ENCODE measurements around the gene KLK5.
A peak's percentile ranks its signal among the peaks of the same experiment; 100 is the strongest.
"Not testable (repeated sequence)": the region's sequence is repeated elsewhere in the genome, so short reads cannot be mapped to it uniquely, and the experiment has no call there.

KLK5 gene

DNA sequence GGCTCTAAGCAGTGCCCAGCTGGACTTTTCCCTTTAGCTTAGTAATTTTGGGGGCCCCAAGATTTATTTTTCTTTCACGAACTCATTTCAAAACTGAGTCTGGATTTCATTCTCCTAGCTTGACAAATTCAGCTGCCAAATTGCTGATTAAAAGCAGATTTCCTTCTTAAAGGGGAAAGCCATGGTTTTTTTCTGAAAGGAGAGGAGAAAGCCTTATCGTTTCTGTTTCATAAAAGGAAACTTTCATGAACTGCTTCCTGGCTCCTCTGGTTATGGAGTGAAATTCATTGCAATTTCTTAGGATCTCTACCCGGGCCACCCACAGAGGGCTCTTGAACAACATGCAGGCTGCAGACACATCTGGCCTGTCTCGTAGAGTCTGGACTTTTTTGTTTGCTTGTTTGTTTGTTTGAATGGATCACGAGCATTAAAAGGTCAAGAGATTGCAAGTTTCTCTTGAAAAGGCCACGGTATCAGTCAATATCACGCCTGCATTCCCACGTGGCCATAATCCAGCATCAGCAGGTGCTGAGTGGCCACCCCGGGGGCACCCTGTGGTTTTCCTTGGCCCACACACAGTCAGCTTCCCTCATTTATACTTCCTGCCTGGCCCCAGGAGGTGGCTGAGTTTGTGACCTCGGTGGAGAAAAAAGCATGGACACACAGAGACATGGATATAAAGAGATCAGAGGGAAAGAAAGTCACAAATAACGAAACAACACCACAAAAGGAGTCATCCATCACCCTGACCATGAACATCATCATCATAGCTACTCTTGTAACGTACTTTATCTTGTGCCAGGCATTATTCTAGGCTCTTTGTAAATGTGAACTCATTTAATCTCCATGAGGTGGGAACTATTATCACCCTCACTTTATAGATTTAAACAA lies 31.2 kb downstream of the KLK5 start:
- DNase-seq, result no peak

DNA sequence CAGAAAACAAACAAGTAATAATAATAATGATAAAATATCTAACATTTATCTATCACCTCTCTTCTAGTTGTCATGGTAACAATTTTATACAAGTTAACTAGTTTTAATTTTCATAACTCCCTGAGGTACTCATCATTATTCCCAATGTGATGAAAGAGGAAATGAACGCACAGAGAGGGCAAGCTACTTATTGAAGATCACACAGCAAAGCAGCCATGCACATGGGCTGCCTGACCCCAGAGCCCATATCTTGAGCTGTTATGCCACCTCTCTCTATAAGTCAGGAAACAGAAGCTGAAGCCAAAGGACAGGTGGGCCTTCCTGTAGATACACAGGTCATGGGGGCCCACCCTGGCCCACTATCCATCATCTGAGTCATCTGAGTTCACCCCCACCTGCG lies 36.8 kb downstream of the KLK5 start:
- DNase-seq, result no peak

DNA sequence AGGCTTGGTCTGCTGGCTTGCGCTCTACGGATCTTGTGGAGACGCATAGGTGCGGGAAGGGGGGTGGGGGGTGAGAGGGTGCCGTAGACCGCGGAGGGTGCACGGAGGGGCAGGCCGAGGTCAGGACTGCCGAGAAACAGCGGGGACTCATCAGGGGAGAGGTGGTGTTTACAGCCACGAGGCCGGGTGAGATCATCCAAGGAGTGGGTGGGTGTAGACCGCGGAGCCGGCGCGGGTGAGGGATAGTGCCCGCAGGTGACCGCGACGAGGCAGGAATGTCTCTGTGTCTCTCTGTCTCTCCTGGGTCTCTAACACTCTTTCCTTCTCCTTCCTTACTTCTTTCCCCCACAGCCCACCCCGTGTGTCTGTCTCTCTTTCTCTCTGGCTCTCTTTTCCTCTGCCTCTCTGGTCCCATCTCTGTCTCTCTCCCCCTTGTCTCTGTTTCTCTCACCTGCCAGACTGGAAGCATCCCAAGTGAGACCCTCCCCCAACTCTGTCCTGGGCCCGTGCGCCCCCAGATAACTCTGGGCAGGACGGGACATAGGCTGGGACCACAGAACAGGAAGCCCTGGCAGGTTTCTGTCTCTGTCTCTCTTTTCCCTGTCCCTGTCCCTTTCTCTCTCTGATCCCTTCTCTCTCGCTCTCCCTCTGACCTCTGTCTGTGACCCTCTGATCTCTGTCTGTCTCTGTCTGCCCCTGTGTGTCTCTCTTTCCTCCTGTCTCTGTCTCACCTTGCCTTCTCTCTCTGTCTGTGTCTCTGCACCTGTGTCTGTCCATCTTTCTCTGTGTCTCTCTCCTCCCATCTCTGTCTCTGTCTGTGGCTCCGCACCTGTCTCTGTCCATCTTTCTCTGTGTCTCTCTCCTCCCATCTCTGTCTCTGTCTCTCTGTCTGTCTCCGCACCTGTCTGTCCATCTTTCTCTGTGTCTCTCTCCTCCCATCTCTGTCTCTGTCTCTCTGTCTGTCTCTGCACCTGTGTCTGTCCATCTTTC lies 39.8 kb downstream of the KLK5 start:
- DNase-seq, result no peak

DNA sequence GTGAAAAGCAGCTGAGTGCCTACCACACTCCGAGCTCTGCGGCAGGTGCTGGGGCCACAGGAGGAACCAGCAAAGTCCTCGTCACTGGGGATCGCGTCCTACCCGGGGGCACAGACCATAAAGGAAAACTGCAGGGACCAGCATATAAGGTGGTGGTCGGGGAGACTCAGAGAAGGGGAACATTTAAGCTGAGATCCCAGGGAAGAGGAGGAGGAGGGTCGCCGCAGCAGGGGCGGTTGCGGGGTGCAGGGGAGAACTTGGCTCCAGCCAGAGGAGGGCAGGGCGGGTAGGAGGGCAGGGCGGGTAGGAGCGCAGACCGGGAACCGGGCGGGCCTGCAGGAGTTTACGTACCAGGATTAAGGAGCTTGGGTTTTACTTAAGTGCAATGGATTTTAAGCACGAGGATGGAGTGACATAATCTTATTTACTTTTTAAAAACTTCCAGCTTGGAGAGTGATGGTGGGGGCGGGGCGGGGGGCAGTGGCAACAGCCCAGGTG lies 40.7 kb downstream of the KLK5 start:
- DNase-seq, result no peak

DNA sequence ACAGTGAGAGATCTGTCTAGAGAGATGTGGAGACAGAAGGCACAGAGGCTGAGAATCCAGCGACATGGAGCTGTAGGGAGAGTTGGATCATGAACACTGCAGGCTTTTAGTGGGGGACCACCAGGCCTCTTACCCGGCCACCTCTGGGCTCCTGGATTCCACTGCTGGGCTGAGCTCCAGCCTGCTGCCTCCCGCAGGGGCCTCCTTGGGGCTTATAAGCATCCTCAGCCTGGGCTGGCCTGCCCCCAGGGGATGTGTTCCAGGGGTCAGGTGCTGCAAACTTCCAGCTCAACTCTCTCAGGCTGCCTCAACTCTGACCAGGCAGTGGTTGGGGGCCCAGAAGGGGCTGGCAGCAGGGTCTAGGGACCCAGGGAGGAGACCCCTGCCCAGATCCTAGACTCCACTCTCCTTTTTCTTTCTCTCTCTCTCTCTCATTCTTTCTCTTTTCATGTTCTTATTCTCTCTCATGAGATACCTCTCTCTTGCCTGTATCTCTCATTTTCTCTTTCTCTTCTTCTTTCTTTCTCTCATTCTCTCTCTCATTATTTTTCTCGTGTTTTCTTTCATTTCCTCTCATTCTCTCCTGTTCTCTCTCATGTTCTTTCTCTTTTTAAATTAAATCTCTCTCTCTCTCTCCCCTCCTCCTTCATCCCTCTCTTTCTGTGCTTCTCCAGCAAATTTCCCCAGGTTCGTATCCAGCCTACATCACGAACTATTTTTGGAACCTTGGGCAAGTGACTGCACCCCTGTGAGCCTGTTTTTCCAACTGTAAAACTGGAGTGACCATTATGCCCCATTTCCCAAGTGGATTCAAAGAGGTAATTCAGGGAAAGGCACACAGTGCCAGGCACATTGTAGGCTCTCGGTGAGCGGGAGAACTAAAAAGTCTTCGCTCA lies 41.4 kb downstream of the KLK5 start, which contains the start of gene KLK4:
Gene KLK4, minus strand, starts transcription at position 190 of the 896 bp plus-strand sequence. CDS start 657 bp downstream, outside the sequence.
- no peak for DNase-seq

DNA sequence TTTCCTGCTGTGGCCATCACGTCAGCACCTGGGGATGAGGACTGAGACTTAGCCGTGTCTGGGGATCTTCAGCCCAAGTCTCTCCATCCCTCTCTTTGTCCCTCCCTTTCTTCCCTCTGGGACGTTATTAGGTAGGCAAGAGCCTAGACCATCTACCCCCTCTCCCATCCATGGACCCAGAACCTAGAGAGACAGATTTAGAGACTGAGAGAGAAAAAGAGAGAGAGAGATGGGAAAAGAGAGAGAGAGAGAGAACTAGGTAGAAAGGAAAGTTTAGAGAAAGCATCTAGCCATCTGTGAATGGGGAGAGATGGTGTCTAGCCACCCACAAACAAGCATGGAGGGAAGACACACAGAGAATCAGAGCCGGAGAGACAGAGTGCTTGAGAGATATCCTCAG lies 42.1 kb downstream of the KLK5 start:
- DNase-seq, result no peak

DNA sequence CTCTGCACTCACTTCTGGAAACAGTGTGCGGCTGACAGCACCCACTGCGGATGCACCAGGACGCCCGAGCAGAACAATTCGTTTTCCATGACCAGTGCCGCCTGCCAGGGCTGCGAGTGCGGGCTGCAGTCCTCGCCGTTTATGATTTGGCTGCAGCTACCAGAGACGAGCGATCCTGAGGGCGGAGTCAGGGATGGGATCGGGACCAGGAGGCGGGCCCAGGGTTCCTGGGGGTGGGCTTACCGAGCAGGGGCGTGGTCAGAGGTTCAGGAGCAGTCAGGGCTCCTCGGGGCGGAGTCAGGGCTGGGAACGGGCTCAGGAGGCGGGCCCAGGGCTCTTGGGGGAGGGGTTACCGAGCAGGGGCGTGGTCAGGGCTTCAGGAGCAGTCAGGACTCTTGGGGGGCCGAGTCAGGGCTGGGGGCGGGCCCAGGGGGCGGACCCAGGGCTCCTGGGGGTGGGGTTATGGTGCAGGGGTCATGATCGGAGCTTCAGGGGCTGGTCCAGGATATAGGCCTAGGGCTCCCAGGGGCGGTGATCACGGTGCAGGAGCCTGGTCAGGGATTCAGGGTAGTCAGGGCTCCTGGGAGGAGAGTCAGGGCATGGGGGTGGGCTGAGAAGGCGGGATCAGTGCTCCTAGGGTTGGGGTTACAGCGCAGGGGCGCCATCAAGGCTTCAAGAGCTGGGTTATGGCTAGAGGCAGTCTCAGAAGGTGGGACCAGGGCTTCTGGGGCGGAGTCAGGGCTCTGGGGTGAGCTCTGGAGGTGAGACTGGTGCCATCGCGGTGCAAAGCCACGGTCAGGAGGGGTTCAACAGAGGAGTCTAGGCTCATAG lies 43.4 kb downstream of the KLK5 start:
- no peak for DNase-seq

DNA sequence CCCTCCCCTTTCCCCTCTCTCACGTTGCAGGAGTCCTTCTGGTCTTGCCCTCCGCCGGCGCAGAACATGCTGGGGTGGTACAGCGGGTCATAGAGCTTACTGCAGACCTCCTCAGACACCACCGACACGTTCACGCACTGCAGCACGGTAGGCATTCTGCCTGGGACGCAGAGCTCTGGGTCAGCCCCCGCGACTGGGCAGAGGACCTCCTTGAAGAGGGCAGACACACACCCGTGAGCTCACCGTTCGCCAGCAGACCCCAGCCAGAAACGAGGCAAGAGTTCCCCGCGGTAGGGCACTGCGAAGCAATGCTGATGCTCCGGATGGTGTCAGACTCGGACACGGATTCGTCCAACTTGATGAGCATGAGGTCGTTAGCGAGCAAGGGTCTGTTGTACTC lies 44.5 kb downstream of the KLK5 start:
- DNase-seq, result no peak

DNA sequence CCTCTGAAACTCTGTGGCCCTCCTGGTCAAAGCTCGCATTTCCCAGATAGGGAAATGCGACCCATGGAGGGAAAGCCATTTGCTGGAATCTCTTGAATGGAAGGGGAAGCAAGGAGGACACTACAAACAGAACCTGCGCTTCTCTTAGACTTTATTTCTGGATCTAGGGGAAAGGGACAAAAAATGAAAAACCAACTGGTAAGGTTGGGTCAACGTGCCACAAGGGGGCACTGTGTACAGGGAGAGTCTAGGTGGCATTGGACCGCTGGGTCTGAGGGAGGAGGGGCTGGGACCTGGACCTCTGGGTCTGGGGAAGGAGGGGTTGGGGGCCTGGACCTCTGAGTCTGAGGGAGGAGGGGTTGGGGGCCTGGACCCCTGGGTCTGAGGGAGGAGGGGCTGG lies 46.6 kb downstream of the KLK5 start:
- DNase-seq, result no peak

DNA sequence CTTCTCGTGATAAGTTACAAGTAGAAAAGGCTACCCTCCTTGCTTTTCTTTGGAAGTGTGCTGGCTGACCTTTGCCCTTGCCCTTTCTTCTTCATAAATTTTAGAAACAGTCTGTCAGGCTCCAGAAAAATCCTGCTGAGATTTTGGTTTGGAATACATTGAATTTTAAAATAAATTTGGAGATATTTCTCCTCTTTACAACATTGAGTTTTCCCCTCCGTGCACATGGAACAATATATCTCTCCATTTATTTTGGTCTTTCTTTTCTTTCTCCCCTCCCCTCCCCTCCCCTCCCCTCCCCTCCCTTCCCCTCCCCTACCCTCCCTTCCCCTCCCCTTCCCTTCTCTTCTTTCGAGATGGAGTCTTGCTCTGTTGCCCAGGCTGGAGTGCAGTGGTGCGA lies 50.2 kb downstream of the KLK5 start:
- DNase-seq, result no peak

DNA sequence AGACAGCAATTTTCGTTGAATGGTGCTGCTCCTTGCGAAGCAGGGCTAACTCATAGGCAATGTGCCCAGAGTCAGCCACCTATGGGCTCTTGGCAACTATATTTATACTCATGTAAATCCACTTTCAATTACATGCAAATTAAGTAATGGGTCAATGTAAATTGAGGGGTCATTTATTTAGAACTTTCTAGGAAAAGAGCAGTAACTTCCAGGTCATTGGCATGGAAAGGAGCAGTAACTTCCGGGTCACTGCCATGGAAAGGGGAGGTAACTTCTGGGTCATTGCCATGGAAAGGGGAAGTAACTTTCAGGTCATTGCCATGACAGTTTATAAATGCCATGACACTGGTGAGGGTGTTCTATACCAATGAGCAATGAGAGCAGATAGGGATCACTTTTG lies 53.3 kb downstream of the KLK5 start:
- DNase-seq, result no peak

DNA sequence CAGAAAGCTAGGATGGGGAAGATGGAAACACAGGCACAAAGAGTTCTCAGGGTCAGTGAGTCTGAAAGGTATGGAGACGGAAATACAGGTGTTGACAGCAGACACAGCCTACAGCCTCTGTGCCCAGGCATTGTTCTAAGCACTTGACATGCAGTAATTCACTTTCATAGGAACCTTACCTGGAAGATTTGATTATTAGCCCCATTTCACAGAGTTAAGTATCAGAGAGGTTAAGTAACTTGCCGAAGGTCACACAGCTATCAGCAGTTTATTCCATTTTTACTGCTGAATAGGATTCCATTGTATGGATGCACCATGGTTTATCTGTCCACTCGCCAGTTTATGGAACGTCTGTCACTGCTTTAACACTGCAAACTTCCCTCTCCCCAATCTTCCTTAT lies 54.8 kb downstream of the KLK5 start:
- no peak for DNase-seq

DNA sequence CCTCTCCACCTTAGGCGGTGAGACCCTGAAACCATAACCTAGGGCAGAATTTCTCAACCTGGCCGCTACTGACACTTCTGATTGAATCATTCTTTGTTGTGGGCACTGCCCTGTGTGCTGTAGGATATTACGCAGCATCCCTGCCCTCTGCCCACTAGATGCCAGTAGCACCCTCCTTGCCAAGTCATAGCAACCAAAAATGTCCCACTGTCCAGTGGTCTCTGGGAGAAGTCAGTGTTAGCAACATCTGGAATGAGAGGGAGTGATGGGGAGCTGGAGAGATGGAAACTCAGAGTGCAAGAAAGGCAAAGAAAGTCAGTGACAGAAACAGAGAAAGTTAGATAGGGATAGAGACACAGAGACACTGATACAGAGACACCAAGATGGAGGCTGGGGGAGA lies 55.2 kb downstream of the KLK5 start:
- DNase-seq, result no peak

DNA sequence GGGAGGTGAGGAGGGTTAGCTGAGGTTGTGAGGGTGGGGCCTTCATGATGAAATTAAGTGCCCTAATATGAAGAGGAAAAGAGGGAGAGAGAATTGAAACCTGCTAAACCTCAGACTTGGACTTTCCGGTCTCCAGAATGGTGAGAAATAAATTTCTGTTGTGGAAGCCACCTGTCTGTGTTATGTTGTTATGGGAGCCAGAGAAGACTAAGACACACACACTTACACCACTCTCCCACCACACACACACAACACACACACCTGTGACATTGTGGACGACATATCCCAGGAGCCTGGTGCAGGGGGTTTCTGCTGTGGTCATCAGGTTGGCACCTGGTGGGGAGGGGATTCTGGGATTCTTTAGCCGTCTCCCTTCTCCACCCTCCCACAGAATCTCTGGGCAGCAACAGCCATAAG lies 55.6 kb downstream of the KLK5 start:
- DNase-seq, result no peak

DNA sequence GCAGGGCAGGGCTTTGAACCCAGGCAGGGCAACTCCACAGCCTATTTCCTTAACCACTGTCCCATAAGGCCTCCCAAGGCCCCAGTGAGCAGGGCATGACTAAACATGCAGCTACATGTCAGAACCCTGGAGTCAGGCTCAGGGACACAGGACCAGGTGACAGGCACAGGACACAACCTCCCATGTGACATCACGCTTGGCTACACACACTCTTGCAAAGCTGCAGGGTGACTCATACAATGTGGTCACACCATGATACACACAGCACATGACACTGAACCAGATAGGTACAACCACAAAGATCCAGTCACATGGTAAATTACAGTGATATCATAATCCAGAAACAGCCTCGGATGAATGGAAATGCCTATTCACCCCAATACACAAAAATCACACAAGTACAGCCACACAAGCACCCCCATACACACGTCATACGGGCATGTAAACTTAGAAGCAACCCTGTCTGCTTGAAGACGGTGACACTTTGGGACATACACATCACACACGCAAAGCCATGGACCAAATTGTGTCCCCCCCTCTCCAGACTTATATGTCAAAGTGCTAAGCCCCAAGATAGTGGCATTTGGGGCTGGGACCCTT lies 56.1 kb downstream of the KLK5 start:
- DNase-seq, result peak; percentile 75

DNA sequence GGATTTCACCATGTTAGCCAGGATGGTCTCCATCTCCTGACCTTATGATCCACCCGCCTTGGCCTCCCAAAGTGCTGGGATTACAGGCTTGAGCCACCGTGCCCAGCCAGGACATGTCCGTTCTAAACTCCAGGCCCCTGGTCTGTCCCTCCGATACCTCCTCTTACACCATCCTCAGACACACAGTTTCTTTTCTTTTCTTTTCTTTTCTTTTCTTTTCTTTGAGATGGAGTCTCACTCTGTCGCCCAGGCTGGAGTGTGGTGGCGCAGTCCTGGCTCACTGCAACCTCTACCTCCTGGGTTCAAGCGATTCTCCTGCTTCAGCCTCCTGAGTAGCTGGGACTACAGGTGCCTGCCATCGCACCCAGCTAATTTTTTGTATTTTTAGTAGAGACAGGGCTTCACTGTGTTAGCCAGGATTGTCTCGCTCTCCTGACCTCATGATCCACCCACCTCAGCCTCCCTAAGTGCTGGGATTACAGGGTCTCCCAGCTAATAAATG lies 56.7 kb downstream of the KLK5 start:
- DNase-seq, result not testable (repeated sequence)

DNA sequence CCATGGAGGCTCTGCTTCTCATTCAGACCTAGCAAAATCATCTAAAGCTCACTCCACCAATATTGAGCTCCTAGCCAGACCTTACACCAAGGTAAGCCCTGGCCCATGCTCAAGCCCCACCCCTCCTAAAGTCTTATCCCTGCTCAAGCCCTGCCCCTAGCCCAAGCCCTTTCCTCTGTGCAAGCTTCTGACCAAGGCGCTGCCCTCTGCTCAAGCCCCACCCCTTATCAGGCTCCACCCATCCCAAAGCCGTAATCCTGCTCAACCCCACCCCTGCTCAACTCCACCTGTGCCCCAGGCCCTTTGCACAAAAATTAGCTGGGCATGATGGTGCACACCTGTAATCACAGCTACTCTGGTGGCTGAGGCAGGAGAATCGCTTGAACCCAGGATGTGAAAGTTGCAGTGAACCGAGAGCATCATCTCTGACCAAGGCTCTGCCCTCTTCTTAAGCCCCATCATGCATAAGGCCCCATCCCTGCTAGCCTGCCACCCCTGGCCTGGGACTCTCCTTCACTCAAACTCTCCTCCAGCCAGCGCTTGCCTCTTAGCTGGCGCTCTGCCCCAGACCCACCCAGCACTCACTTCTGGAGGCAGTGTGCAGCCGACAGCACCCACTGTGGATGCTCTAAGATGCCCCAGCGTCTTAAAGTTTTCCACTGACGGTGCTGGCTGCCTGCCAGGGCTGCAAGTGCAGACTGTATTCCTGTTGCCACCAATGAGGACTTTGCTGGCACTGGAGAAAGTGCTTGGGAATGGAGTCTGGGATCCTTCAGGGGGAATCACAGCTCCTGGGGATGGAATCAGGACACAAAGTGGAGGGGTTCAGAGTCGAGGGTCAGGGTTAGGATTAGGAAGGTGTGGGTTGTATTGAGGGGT lies 58.1 kb downstream of the KLK5 start:
- no peak for DNase-seq

Data from kidney glomerular epithelial cell (primary cell).